ENCODE measurements around the gene ADAMTS2.

The ADAMTS2 gene

DNA sequence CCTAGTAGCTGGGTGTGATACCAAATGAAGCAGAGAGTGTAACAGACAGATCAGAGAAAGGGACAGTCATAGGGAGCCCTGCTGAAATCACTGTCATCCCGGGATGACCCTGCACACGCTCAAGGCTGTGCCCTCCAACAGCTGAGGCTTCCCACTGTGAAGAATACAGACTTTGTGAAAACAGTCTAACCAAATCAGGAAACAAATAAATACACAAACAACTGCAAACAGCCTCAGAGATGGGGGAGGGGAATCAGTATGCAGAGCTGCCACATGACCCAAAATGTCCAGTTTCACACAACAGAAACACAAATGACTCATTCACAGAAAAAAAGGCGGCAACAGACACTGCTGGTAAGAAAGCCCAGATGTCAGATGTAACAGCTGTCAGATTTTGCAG is 101.9 kb downstream of the ADAMTS2 start:
- no peak for DNase-seq

DNA sequence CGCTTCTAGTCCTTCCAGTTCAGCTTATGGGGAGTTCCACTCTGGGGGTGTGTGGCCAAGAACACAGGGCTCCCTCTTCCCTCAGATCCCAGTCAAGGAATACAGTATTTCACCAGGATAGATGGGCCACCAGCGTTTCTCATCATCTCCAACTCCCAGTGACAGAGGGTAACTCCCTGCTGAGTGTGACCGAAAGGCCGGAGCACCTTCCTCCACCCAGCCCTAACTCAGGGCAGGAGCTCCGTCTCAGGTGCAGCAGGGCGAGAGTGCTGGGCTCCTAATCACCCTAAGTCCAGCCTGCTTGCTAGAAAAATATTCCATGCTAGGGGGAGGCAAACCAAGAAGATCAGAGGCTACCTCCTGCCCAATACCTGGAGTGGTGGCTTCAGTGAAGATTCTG is 102.6 kb downstream of the ADAMTS2 start:
- DNase-seq: no peak

DNA sequence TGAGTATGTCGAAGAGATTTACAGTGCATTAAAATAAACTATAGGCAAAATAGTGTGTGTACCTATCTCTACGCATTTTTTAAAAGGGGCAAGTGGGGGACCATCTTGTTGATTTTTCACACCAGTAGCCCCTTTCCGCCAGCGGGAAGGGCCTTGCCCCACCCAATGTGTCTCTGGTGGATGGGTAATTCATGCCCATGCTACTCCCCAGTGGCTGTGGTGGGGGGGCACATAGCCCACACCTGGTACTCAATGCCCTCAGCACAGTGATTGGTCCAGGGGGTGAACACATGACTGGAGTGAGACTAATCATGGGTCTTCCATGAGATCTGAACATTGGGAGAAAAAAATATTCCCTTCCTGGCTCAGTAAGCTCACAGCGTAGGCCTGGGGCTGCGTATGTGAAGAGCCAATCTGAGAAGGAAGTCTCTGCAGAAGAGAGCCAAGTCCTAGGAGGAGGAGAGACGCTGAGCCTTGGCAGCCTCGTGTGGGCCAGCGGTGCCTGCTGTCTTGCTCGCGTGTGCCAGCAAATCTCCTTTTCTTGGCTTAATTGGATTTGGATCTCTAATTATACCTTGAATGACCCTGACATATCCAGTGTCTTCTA is 103.4 kb downstream of the ADAMTS2 start:
- DNase-seq: no peak

DNA sequence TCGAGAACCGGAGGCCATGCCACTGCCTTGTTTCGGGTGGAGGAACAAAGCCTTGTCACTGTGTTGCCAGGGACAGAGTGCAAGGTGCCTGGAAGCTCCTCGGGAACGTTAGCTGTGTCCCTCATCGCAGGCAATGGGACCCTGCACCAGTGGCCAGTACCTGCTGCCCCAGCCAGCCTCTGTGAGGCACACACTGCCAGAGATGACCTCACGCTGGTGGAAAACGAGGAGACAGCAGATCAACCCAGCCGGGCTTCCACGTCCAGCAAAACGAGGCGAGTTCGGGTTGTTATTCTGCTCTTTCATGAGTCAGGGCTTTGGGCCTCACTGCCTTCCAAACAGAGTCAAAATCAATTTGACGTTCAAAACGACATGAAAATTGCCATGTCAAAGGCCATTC is 104.1 kb downstream of the ADAMTS2 start:
- DNase-seq: no peak

DNA sequence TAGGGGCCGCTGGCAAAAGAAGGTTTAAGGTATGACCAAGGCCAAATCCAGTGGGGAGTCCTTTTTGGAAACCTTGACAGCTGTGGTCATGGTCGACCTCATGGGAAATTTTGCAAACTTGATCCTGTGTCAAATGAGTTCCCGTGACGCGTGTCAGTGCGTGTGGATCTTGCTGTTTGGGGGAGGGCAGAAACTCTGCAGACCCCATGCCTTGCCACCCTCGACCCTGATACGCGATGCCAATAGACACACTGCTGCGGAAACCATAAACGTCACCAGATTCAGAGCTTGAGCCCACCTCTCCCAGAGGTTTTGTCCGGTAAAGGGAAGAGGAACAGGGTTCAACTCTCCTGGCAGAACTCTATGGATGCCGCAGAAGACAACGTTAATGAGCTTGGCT is 104.7 kb downstream of the ADAMTS2 start:
- DNase-seq: no peak

DNA sequence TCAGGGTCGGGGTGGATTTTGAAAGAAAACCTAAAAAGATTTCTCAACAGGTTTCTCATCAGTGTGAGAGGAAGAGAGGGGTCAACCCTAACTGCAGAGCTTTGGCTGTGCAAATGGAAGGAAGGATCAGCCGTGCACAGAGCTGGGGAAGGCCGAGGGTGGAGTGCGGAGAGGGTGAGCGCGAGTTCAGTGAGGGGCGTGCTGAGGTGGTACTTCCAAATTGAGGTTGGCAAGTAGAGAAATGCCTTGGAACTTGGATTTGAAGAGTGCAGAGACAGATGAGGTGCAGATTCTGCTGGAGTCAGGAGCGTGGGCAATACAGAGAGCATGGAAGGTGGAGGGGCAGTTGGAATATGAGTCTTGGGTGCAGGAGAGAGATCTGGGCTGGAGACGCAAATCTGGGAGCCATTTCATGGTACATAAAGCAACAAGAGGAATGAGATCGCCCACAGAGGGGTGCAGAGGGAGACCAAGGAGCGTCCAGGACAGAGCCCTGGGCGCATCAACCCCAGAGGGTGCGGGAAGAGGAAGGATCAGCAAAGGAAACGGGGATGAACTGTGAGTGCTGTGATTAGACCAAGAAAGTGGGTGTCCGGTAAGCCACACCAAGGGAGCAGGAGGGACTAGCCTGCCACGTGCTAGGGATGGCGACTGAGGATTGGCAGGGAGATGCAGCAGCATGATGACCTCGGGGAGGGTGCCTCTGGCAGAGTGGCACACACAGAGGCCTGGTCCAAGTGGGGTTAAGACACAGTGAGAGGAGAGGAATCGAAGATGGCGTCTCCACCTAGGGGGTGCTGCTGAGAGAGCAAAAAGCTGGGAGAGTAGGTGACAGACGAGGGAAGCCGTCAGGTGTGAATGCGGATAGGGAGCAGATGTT is 105.8 kb downstream of the ADAMTS2 start:
- DNase-seq: no peak

DNA sequence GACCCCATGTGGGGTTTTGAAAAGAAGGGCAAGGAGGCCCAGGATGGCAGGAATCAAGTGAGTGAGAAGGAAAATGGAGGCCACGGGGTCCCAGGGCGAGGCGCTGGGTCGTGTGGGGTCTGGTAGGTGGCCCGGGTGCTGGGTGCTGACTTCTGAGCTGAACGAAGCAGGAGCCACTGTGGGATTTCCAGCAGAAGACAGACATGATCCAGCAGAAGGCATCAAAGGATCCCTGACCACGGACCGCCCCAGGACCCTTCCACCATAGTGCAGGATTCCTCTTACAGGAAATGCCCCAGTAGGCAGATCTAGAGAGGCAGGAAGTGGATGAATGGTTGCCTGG is 106.7 kb downstream of the ADAMTS2 start:
- no peak for DNase-seq

DNA sequence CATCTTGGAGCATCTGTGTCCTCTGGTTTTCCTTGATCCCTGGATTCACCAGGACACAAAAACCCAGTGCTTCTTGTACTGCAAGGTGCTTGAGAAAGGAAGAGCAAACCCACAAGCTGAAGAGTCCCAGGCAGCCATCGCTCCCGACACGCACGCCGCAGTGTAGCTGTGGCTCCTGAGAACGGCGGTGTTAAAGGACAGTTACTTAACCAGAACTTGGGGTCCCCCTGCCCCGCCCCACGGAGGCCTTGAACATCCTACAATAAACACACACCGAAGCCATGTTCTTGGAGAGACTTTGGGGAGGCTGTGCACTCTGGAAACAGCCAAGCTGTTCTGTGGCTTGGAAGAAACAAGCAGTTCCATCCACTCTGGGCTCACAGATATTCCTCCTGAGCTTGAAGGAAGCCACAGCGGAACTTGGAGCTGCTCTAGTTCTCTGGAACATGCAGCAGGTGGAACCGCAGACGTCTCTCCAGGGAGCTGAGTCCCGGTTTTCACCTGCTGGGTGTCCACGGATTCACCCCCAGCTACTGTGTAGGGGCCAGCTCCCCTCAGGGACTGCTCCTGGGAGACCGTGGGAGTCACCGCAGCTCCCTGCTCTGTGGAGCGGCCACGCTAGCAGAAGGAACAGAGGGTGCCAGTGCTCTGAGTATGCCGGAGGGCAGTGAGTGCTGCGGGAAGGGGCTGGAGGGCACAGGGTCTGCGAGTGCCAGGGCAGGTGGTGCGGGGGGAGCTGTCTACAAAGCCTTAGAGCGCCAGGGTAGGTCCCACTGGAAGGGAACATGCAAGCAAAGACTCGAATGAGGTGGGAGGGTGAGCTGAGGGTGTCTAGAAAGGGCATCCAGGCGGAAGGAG is 107.3 kb downstream of the ADAMTS2 start:
- no peak for DNase-seq

DNA sequence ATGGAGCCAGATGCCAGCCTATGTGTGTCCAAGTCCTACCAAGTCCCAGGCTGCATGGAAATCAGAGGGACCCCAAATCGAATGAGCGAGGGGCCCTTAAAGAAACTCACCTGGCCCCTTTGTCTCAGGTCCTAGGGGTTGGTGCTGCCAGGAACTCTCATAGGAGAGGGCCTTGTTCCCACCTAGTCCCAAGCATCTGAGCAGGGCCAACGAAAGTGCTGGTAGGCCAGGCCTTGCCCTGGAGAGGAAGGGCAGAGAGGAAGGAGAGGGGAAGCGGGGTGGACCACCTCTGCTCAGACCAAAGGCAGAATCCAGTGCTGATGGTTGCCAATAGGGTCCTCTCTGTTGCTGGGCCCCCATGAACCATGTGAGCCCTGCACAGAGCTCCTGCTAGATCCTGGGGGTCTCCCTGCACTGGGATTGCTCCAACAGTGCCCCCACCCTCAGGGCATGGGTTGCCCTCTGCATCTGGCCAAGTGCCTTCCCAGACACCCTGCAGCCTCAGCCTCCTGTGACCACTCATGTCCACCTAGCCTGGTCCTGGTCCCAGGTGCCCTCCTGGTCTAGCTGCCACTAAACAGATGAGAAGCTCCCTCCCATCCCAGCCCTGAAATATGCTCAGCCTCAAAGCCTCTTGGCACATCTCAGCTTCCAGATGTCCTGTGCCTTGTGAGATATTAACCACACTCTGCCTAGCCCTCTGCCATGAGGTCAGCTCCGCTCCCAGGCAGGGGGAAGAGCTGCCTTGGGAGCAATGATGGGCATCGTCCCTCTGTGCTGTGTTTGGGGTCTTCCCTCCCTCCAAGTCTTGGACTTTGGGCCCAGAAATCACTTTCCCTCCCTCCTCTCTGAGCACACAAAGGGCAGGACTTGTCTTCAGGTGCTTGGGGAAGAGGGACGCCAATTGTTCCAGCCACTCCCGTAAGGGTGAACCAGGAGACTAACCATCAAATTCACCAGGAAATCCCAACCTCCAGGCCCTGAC is 109.6 kb downstream of the ADAMTS2 start:
- no peak for DNase-seq

DNA sequence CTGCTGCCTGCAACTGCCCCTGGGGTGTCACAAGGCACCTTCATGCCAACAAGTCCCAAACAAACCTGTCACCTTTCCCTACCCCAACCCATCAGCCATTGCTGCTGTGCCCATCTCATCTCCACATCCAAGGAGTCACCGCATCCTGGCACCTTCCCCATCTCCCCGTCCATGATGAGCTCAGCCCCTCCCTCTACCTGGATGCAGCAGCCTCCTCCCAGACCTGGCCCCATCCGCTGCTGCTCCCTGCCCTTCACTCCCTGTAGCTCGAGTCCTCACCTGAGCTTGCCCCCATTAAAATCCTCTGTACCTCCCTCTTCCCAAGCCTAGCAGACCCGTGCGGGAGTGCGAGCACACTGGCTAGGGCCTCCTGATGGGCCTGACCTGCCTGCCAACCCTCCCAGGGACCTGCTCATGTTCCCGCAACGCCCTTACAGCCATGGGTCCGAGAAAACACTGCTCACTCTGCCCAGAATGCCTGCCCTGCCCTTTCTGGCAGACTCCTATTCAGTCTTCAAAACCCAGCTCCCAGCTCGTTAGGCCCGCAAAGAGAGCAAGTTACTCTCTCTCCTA is 110.6 kb downstream of the ADAMTS2 start:
- DNase-seq: no peak

DNA sequence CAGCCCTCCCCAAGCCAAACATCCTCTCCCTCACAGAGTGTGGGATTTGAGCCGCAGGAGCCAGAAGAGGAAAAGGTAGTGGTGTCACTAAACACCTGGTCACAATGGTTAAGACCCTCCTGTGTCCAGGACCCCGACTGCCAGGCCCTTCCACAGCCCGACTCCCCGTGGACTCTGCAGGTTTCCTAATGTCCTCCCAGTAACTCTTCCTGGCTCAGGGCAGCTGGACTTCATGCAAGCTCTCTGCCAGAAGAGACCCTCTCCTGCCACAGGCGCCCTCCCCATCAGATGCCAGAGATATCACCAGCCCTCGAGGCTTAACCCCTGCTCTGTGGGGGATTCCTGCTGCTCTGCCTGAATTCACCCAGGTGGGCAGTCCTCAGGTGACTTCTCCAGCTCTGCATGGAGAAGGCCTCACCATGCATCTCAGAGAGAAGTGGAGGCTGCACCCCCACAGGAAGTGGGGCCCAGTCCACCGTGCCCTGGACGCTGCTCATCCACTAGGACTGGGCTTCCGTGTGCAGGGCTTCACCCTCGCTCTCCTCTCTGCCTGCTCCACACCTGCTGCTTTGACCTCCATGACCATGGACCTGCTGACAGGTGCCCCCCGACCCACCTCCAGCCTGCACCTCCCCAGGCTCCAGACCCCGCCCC is 111.2 kb downstream of the ADAMTS2 start:
- no peak for DNase-seq

DNA sequence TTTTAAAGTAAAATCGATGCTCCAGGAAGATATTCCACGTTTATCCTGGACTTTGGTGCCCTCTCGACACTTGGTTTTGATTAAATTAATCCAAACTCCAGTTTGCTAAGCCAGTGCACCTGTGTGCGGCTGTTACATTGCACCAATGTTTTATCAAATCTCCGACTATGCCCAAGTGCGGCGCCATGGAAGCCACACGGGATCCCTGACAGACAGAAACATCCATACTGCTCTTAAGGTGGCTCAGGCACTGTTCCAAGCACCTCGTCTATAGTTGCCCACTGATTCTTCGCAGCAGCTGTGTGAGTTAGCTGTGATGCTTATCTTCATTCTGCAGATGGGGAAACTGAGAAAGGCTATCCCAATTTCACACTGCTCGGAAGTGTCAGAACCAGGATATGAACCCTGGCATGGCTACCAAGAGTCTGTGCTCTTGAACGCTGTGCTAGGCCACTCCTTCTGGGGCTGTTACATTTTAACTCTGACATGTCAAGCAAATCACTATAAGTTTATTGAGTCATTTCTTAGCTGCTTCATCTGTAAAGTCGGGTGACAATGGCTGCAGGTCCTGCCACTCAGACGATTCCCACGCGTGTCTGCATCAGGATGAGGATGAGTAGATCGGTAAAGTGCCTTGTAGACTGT is 113.0 kb downstream of the ADAMTS2 start:
- DNase-seq: no peak

DNA sequence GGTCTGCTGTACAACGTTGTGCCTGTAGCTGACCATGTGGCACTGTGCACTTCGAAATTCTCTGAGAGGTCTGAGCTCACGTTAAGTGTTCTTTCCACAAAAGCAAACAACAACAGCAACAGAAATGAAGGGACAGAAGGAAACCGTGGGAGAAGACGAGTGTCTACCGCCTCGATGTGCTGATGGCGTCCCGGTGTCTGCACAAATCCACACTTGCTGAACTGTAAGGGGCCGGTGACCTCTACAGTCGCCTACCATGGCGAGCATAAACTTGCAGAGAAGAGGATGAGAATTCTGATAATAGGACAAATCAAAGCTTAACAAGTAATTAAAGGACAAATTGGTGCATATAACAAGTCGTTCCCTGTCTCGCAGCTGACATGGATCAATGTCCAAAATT is 114.0 kb downstream of the ADAMTS2 start:
- DNase-seq: no peak

DNA sequence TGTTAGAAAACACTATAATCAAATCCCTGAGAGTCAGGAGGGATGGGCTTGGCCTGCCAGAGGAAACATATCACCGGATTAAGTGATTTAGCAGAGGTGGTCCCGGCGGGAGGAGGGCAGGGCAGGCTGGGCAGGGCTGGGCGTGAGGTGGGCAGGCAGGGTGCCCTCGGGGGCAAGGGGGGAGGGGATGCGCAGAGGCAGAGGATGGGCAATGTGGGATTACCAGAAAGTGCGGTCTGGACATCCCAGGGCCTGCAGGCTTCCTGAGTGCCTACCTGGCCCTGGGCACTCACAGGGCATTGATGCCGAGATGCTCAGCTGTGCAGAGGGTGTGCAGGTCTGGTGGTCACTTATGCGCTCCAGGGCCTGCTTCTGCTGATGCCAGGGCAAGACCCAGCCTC is 115.2 kb downstream of the ADAMTS2 start:
- no peak for DNase-seq

DNA sequence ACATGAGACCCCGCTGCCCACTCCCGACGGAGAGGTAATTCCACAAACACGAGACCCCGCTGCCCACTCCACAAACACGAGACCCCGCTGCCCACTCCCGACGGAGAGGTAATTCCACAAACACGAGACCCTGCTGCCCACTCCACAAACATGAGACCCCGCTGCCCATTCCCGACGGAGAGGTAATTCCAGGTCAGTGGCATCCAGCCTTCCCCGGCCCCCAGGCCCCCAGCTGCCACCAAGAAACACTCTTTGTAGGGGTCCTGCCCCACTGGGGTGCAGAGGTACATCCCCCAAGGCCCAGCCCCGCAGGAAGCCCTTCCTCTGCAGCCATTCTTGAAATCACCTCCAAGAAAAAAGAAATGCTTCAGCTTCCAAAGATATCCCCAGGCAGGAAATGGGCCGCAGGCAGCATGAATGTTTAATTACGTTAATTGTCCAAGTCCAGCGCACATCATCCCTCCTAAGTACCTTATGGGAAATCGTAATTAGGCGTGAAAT is 115.9 kb downstream of the ADAMTS2 start:
- DNase-seq: no peak

DNA sequence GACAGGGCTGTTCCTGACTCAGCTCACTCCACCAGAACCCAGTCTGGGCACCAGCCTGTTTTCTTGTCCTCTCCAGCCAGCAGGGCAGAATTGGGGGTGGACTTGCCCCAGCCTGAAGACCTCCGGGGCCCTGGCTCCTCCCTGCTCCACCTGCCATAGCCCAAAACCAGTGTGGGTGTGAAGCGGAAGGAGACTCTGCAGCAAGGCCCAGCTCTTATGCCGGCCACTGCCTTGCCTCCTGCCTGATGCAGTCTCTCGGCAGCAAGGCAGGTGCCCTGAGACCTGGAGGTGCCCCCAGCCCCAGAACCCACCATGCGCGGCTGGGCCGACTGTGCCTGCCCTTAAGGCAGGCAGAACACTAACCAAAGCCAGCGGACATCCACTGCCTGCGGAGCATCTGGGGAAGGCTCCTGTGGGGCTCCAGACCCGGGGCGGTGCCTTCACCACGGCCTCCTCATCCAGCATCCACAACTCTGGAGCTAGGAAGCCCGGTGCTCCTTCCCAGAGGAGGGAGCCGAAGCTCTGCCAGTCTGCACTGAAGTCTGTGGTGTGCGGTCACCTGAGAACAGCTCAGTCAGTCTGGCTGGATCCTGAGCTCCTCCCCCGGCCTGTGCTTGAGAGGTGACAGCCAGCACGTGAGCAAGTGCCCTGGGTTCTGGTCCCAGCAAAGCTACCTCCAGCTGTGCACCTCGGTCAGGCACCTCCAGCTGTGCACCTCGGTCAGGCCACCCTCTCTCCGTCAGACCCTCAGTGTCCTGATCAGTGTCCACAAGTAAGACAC is 116.7 kb downstream of the ADAMTS2 start:
- no peak for DNase-seq

DNA sequence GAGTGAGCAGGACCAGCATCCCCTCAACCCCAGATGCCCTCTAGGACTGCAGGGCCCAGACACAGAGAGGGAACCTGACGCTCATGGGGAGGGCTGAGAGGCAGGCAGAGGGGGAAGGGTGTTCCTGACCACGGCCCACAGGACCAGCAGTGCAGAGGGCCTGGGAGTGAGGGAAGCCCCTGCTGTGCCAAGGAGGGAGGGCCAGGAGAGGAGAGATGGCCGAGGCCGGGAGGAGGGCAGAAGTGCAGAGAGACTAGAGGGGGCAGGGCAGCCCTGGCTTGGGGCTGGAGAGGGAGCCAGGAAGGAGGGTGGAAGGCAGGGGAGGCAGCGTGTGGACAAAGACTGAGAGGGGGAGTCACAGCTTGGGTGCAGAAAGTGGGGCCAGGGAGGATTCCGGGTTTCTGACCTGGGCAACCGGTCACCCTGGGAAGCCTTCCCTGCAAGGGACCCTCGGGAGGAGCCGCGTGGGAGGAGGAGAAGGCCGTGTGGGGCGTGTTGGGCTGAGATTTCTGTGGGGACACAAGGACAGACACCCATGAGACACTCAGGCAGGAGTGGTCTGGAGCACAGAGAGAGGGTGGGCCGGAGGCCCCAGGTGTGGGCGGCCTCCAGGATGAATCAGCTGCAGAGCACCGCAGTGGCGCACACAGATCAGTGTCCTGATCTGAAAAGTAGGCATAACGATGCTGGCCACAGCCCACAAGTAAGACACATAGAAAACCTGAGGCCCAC is 117.5 kb downstream of the ADAMTS2 start:
- no peak for DNase-seq

DNA sequence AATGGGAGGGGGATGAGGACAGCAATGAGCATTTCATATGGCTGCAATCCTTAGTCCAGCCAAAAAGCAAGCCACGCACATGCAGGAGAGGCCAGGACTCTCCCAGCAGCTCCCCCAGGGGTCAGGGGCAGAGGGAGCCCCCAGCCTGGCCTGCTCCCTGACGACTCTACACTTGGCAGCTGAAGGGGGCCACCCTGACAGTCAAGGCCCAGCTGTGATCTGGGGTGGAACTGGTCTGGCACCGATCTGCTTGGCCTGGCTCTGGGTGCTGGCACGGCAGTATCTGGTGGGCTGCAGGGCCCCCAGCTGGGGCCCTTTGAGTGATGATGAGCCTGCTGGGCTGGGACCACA is 118.1 kb downstream of the ADAMTS2 start:
- DNase-seq: no peak

DNA sequence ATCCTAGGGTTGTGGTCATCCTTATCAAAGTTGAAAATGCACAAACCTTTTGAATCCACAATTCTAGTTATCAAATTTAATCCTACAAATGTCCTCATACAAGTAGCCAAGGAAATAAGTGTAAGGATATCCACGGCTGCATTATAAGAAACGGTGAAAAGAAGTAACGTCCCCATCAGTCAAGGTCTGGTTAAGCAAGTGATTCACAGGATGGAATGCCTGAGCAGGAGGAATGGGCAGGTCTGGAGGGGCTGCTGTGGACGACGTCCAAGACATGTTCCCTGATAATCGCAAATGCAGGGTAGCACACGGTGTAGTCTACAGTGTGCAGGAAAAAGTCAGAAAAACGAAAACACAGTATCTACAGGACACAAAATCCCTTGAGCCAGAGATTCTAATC is 118.6 kb downstream of the ADAMTS2 start:
- no peak for DNase-seq
